Activated CD8-positive, alpha-beta T cell treated with anti-CD3 and anti-CD28 coated beads for 36 hours (primary cell): ENCODE results near the gene SCRT2. TPM values are rescaled to one million over a fixed set of nuclear protein-coding genes. Genes with fewer than 3 reads are reported as not detected.

Source experiments
- ATAC-seq: fragments of 200-7000 bp; cut with Tn5 transposase; one replicate; pipeline ENCODE4 v1.10.0; 2021; ENCODE audit warnings: mild to moderate bottlenecking, moderate library complexity
- CTCF ChIA-PET: fragments of 350-600 bp; sonication (Branson Sonifier 250); formaldehyde crosslinking; loops from one replicate; lab custom pipeline; 2021; ENCODE audit warnings: antibody characterized with exemption; lab: Charles Lee
- POLR2A ChIA-PET: fragments of 350-600 bp; sonication (Branson Sonifier 250); formaldehyde crosslinking; loops from one replicate; lab custom pipeline; 2021; ENCODE audit warnings: antibody characterized with exemption; lab: Charles Lee
- DNase-seq: peaks from one replicate; pipeline ENCODE4 v3.0.0-alpha.2; 2020
- H3K27ac Mint-ChIP-seq: one replicate; pipeline ENCODE4 v1.8.0; 2021; ENCODE audit warnings: mild to moderate bottlenecking, mixed read lengths
- H3K27me3 Mint-ChIP-seq: one replicate; pipeline ENCODE4 v1.8.0; 2021; ENCODE audit warnings: mixed read lengths
- H3K36me3 Mint-ChIP-seq: one replicate; pipeline ENCODE4 v1.8.0; 2021; ENCODE audit warnings: low read depth, mixed read lengths
- H3K4me1 Mint-ChIP-seq: one replicate; pipeline ENCODE4 v1.8.0; 2021; ENCODE audit warnings: low read depth, mixed read lengths
- H3K4me3 Mint-ChIP-seq: one replicate; pipeline ENCODE4 v1.8.0; 2021; ENCODE audit warnings: mild to moderate bottlenecking, moderate library complexity, mixed read lengths
- H3K9me3 Mint-ChIP-seq: one replicate; pipeline ENCODE4 v1.8.0; 2021; ENCODE audit warnings: mixed read lengths
- intact Hi-C: fragments of 100-400 bp; cut with micrococcal nuclease; formaldehyde crosslinking; loops from one replicate; pipeline ENCODE4 v1.10.0; 2022
- total RNA-seq, 2 experiments: library from RNA; stranded (reverse); gene quantifications; one replicate each; pipeline ENCODE4 v1.2.3, GENCODE V29; 2021
- TF ChIP-seq, protein P1 (sequence below): fragments of 200-600 bp; IDR thresholded peaks from one replicate; pipeline ENCODE4 v1.8.0; 2022; ENCODE audit warnings: antibody characterized with exemption, mild to moderate bottlenecking

The SCRT2 gene
- total RNA-seq, 2 experiments from 2014 or later: not detected

DNA sequence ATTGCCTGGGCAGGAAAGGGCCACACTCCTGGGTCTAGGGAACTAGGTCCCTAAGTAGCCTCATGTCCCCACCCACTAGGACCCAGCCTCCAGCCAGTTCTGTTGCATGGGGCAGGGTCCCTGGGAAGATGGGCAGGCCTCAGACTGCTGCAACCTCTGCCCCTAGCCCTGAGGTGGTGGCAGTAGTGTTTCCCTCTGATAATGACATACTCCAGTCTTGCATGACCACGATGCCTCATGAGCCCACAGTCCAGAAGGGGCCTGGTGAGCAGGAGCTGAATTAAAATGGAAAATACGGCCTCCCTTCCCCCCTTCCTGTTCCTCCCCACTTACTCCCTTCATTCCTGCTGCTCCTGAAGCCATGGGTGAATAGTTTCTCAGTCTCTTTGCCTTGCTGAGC is 36.0 kb upstream of the SCRT2 start:
- Mint-ChIP-seq H3K4me3 (no peak overlapping the region), H3K9me3 (peaks cover 6% of the 10 kb centered on the region), H3K27ac (no peak overlapping the region), H3K4me1 (peaks cover 2% of the 10 kb centered on the region), H3K27me3 (peaks cover 24% of the 10 kb centered on the region), H3K36me3 (no peaks in the 10 kb centered on the region)
- TF ChIP-seq, protein P1, sequence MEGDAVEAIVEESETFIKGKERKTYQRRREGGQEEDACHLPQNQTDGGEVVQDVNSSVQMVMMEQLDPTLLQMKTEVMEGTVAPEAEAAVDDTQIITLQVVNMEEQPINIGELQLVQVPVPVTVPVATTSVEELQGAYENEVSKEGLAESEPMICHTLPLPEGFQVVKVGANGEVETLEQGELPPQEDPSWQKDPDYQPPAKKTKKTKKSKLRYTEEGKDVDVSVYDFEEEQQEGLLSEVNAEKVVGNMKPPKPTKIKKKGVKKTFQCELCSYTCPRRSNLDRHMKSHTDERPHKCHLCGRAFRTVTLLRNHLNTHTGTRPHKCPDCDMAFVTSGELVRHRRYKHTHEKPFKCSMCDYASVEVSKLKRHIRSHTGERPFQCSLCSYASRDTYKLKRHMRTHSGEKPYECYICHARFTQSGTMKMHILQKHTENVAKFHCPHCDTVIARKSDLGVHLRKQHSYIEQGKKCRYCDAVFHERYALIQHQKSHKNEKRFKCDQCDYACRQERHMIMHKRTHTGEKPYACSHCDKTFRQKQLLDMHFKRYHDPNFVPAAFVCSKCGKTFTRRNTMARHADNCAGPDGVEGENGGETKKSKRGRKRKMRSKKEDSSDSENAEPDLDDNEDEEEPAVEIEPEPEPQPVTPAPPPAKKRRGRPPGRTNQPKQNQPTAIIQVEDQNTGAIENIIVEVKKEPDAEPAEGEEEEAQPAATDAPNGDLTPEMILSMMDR: no peak
- DNase-seq (no peak), ATAC-seq (no peak)
- intact Hi-C loops: no loop called here
- POLR2A ChIA-PET: no interaction called here
- CTCF ChIA-PET: no interaction called here

DNA sequence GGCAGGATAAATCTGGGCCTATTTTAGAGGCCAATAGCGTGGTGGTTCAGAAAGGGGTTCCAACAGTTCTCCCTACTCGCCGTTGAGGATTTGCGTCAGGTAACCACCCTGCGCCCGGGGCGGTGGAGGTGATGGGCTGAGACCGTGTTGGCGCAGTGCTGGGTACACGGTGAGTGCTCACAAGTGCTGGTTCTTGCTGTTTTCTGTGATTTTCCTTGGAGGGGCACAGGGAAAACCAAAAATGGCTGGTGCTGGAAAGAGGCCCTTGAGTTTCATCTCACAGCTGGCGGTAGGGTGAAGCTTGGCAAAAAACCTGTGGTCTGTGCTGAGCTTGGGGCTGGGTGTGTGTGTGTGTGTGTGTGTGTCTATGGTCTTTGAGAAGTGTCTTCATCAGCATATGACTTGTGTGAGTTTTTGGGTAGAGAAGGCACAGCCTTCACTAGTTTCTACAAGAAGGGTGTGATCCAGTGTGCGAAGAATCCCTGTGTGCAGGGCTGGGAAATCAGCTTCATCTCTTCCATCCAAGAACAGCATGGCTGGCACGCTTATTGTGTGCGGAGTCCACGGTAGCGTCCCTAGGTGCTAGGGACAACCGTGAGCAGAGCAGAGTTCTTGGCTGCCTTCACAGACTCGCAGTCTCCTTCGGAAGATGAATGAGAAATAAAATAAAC is 35.3 kb upstream of the SCRT2 start:
- TF ChIP-seq, protein P1: no peak
- Mint-ChIP-seq H3K9me3 (peaks cover 6% of the 10 kb centered on the region), H3K27me3 (peaks cover 25% of the 10 kb centered on the region), H3K36me3 (no peaks in the 10 kb centered on the region), H3K27ac (no peak overlapping the region), H3K4me1 (peaks cover 2% of the 10 kb centered on the region), H3K4me3 (no peak overlapping the region)
- POLR2A ChIA-PET: no interaction called here
- intact Hi-C loops: no loop called here
- no peak for DNase-seq
- CTCF ChIA-PET: no interaction called here
- ATAC-seq: no peak

DNA sequence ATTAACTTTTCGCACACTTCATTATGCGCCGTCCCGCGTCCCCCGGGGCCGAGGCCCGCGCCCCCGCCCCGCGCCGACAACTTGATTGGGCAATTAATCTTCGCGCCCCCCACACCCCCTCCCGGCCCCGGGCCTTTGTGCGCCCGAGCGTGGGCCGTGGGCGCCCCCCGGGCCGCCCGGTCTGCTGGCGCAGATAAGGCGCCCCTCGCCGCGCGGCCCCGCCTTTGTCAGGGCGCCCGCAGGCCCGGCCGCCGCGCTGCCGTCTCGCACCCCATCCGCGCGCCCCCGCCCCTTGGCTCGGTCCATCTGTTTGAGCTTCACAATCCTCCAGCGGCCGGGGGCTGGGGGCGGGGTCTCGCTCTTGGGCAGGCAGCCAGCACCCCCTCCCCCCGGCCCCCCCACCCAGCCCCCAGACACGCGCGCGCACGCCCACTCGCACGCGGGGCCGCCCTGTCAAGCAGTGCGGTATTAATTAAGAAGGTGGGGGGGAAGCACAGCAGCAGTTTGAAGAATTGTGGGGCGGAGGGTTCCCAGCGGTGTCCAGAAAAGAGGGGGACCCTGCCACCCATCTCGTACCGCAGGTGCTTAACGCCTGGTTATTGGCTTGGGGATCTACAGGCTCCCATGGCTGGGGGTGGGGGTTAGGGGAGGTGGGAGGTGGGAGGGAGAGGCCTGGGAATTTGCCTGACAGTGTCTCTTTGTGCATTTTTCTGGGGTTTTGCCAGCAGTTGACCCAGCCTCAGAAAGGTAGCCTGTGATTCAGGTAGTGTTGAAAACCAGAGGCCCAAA is 34.6 kb upstream of the SCRT2 start:
- peaks cover 6% of the 10 kb centered on the region for H3K9me3 Mint-ChIP-seq
- ChIA-PET CTCF (no interaction called here), POLR2A (no interaction called here)
- no peak overlapping the region for H3K4me3 Mint-ChIP-seq
- ATAC-seq (no peak), DNase-seq (no peak)
- peaks cover 2% of the 10 kb centered on the region for H3K4me1 Mint-ChIP-seq
- TF ChIP-seq, protein P1: no peak
- intact Hi-C loops: no loop called here
- H3K27me3 Mint-ChIP-seq: peaks cover 26% of the 10 kb centered on the region
- no peaks in the 10 kb centered on the region for H3K36me3 Mint-ChIP-seq
- no peak overlapping the region for H3K27ac Mint-ChIP-seq

DNA sequence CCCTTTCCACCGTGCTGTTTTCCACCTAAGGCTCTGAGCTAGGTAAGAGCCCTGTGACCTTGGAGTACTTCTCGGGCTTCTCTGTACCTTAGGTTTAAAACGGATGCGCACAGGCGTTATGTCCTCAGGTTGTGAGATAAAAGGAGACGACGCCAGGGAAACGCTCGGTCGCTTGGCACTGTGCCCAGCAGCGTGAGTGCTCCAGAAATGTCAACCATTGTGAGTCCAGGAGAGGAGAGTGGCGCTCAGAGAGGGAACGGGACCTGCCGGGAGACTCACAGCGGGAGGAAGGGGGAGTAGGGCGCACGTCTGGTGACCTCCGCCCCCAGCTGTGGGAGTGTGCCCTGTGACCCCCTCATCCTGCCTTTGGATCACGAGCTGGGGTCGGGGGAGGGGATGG is 33.8 kb upstream of the SCRT2 start:
- TF ChIP-seq, protein P1: no peak
- Mint-ChIP-seq H3K4me1 (peaks cover 2% of the 10 kb centered on the region), H3K36me3 (no peaks in the 10 kb centered on the region), H3K9me3 (peaks cover 6% of the 10 kb centered on the region), H3K27me3 (peaks cover 26% of the 10 kb centered on the region), H3K27ac (no peak overlapping the region), H3K4me3 (no peak overlapping the region)
- intact Hi-C loops: no loop called here
- DNase-seq (no peak), ATAC-seq (no peak)
- CTCF ChIA-PET: no interaction called here
- POLR2A ChIA-PET: no interaction called here

DNA sequence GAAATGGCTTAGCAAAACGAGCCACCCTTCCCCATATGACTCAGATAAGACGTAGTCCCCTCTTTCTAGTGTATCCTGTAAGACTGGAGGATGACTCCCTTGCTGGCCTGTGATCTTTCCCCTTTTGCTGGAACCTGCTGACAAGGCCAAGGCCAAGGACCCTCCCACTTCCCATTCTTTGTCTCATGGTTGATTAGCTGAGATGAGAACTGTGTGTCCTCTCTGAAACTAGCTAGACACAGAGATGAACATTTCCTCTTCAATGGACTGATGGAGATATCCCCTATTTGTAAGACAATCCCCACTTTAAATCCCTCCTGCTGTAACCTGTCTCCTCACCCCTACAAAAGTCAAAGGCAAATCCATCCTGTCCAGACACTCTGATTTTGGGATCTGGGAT is 33.4 kb upstream of the SCRT2 start:
- no peak for ATAC-seq
- ChIA-PET CTCF (no interaction called here), POLR2A (no interaction called here)
- intact Hi-C loops: no loop called here
- Mint-ChIP-seq H3K4me3 (no peak overlapping the region), H3K27me3 (peaks cover 26% of the 10 kb centered on the region), H3K9me3 (peaks cover 6% of the 10 kb centered on the region), H3K27ac (no peak overlapping the region), H3K4me1 (peaks cover 2% of the 10 kb centered on the region), H3K36me3 (no peaks in the 10 kb centered on the region)
- TF ChIP-seq, protein P1: no peak
- DNase-seq: no peak
